GM21423 (cell line): ENCODE measurements around the gene PHACTR3.

ENCODE experiments used
- ATAC-seq: cut with Tn5 transposase; IDR thresholded peaks from one replicate; pipeline ENCODE4 v1.9.1; 2021; ENCODE audit warnings: mild to moderate bottlenecking, moderate library complexity; ENCODE audit not compliant: unreplicated experiment

Gene PHACTR3

DNA sequence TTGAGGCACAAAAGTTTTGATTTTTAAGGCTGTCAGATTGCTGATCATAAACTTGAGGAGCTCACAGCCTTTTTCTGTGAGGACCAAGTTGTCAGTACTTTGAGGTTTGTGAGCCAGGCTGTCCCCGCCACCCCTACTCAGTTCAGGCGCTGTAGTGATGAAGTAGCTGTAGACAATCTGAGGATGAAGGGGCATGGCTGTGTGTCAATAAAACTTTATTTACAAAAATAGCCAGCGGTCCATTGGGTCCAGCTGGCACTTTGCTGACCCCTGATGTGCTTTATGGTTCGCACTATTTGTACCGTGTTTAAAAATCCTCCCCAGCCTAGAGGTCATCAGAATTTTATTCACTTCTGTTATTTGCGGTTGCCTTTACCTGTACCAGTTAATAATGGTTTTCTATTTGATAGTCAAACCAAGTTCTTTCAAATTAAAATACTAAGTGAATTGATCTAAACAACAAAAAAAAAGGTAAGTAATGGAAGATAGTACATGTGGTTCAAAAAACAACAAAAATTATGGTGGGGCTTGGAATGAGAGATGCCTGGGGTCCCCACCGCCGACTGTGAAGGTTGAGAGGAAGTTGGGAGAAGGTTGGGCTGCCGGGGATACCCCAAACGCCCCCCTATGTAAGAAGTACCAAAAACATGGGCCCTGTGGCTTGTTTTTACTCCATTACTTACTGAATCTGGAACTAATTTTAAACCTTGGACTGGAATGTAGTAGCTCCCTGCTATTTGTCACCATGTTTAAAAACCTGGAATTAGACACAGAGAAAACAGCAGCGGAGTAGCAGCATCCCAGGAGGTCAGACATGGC, 205.5 kb downstream of the PHACTR3 start:
- no peak for ATAC-seq

DNA sequence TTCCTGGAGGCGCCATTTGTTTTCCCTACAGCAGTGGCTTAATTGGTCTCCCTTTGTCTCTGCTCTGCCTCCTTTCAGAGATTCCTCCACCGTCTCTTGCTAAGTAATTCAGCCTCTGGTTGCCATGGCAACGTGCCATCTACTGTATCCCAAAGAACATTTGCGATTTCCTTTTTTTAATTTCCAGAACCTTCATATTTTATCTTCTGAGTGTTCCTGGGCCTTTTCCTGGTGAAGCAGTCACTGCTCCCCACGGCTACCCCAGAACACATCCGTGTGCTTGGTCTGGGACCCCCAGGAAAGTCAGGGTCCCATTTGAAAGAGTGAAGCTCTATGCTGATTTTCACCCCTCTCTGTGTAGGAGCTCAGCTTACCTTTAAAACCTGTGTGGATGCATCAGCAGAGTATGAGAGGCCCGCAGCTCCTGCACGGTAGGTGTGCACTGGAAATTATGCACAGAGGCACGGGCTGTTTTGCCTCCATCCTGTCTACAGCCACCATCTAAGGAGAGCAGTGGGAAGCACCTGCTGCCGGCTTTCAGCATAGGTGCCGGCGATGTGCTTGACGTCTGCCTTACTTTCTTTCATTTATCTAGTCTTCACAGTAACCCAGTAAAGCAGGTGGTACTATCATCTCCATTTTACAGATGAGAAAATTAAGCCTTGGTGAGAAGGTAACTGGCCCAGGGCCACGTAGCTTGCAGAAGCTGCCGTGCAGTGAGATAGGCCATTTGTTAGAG, 206.3 kb downstream of the PHACTR3 start:
- ATAC-seq = no peak

DNA sequence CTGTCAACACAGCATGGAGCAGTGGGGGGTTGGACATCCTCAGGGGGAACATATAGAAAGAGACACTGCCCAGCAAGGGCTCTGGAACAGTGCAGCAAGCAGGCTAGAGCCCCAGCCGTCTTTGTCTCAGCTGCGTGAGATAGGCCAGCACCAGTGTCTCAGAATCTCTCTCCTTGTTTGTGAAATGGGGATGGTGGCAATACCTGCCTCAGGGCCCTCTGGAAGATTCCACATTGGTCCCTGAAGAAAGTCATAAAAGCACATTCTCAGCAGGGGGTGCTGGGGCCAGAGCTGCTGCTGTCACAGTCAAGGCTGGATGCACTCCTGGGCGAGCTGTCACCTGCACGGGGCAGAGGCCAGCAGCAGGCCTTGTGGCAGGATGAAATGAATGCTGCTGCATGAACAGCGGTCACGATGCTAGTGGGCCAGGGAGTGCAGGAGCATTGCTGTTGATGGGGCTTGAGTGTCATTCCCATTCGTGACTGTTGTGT, 207.4 kb downstream of the PHACTR3 start:
- no peak for ATAC-seq

DNA sequence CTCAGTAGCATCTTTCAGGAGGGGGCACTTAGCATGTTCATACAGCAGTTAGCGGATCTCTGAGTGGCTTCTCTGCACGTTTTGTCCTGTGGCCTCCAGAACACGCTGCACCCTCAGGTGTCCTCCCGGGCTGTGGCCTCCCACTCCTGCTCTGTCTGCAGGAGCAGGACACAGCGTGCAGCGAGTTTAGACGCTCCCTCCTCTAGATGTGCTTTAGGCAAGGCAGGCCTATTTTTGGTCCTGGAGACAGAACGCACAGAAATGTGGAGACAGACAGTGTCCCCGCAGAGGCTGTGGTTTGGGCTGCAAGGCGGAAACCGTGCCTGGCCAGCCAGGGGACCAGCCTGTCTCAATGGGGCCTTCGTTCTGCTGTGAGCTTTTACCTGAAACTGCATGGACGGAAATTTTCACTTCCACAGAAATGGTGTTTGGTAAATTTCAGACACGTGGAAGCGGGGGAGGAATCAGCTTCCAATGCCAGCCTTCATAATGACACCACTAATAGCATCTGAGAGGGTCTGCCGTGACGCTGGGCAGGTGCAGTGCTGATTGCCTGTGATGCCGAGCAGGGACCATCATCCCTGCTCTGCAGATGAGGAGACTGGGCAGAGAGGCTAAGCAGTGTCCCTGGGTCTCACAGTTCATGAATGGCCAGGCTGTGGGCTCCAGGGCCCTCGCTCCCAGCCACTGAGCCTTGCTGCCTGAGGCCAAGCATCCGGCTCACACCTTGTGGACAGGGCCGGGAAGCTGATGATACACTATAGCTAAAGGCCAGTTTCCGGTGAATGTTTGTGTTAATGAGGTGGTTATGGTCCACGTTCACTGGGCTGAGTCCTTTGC, 208.2 kb downstream of the PHACTR3 start:
- ATAC-seq = no peak

DNA sequence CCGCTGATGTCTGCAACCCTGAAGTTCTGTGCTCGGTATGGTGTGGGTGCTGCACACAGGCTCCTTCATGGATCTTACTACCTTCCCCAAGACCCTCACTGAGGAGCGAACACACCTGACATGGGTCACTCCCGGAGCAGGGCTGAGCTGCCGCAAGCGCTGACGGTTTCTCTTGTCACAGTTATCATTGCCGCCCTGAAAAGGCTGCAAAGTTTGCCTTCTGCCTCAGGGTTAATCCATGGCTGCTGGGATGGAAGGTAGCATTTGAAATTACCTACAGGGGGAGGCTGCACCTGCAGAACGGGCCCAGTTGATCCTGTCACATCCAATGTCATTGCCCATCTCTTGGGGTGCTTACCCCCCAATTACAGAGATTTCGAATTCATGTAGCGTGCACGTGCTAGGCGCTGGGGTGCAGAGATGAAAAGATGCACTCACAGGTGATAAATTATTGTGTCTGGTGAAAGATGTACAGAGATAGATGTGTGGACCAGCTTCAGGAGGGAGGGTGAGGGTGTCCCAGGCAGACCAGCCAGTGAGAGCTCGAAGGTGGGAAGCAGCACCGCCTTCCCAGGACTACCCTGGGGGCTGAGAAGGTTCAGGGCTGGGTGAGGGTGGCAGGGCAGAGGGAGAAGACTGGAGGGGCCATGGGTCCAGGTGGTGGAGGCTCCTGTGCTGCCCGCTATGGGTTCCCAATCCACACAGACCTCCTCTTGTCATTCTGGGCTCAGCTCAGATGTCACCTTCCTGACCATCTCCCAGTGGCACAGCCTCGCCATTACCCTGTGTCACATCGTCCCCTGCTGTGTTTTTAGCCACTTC, 209.0 kb downstream of the PHACTR3 start:
- ATAC-seq = no peak

DNA sequence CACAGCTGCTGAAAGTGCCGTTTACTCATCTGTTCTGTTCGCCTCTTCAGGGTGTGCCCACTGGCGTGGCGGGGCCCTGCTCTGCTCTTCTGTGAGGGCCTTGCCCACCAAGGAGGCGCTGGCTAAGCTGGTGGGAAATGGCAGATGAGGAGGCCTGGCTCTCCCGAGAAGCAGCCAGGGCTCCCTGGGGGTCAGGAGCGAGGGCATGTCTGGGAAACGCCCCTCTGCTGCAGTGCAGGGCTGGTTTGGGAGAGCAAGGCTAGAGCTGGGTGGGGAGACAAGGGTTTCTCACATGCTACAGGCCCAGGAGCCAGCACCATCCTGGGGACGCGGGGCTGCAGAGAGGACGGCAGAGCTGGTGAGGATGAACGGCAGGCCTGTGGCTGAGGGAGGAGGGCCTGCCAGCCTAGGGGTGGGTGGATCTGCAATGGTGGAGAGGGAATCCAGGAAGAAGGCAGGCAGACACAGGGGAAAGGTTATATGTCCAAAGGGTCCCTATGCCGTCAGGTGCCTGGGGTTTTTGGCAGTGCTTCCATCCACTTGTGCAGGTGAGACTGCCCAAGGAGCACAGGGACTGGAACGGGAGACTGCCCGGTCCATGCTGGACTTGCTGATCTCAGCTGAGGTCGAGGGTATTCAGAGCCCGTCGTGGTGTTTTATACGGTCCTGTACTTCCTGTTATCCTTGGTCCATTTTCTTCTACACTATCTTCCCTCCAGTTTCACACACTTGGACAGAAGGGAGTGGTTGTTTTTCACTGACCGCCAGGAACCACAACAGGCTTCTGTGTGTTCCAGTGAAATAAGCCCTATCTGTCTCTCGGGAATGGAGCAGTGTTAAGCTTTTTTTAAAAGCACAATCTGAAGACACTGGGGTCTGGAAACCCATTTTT, 209.9 kb downstream of the PHACTR3 start:
- no peak for ATAC-seq

DNA sequence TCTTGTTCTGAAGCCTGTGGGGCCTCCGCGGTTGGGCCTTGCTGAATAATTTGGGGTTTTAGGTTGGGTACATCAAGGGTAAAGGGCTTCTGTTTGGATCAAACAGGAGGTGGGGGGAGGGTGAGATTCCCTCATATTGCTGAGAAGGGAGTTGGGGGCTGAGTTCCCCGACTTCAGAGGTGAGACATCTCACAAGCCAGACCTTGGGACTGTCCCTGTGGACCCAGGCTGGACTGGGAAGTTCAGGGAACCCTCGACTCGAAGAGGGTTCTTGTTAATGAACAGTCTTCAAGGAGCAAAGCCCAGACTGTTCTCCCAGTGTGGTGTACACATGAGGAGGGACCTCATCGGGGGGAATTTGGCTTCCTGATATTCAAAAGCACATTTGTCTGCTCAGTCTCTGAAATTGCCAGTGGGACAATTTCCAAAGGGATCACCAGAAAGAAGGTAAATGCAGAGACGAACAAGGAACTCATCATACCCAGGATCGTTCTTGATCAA, 210.6 kb downstream of the PHACTR3 start:
- ATAC-seq = no peak

DNA sequence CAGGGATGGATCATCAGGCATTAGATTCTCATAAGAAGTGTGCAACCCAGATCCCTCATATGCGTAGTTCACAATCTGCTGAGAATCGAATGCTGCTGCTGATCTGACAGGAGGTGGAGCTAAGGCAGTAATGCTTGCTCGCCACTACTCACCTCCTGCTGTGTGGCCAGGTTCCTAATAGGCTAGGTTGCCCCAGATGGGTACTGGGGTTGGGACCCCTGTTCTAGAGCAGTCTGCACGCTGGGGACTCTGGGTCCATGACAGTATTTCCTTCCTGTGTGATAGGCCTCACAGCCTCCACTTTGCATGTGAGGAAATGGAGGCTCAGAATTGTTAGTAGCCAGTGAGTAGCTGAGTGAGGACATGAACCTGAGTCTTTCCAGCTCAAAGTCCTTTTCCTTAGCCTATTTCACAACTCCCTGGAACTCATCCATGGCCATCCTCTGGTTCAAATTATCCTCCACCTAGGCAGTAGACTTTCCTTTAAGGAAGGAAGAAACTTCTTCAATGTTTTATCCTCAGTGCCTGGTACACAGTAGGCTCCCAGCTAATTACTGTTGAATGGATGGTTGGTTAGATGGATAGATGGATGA, 211.9 kb downstream of the PHACTR3 start:
- ATAC-seq = no peak

DNA sequence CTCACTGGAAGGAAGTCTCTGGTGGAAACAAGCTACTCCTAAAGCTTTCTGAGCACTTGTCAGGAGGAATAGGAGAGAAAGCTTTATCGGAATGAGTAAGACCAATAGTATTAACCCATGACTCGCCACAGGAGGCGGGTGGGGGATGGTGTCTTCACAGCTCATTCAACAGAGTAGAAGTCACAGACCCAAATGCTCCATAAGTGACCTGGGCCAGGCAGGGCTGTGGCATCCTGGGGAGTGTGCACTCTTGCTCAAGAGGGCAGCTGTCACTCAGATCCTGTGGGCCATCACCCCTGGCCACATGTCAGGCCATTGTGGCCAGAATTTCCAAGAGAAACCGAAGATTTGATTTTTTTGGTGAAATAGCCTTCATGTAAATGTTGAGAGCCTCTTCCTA, 213.1 kb downstream of the PHACTR3 start:
- no peak for ATAC-seq

DNA sequence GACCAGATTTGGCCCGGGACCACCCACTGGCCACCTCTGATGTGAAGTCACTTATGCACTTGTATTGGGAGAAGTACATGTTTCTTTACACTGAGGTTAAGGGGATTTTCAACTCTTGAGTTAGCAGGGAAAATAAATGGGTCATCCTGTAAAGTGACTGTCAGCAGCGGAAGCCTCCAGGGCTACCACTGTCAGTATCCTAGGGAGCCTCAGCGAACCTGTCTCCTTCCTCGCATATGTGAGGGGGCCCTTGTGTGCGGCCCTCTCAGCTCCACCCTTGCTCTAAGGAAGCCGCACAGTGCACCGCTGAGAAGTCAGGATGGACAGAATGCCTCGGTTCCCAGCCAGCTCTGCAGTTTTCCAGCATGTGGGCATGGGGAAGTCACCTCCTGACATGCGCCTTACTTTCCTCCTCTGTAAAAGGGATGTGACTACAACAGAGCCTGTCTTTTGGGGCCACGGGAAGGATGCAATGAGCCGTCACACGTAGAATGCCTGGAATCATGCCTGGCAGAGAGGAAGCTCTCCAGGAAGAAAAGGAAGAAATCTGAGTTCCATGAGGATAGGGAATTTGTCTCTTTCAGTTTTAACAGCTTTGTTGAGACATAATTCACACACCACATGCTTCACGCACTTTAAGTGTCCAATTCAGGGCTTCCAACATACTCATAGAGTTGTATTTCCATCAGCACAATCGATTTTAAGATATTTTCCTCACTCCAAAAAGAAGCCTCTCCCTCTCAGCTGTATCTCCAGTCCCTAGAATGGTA, 213.7 kb downstream of the PHACTR3 start:
- ATAC-seq = no peak

DNA sequence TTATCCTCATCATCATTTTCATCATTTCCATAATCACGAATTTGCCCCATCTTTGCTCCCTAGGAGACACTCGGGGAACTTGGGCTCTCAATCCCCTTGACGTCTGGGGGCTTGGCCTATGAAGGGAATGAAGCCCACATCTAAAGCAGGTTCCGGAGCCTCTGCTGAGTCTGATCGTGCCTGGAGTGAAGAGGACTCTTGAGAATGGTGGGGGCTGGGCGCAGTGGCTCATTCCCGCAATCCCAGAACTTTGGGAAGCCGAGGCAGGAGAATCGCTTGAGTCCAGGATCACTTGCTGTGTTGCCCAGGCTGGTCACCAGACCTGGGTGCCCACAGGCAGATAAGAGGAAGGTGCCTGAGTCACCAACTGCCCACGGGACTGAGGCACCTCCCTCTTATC, 214.6 kb downstream of the PHACTR3 start:
- no peak for ATAC-seq

DNA sequence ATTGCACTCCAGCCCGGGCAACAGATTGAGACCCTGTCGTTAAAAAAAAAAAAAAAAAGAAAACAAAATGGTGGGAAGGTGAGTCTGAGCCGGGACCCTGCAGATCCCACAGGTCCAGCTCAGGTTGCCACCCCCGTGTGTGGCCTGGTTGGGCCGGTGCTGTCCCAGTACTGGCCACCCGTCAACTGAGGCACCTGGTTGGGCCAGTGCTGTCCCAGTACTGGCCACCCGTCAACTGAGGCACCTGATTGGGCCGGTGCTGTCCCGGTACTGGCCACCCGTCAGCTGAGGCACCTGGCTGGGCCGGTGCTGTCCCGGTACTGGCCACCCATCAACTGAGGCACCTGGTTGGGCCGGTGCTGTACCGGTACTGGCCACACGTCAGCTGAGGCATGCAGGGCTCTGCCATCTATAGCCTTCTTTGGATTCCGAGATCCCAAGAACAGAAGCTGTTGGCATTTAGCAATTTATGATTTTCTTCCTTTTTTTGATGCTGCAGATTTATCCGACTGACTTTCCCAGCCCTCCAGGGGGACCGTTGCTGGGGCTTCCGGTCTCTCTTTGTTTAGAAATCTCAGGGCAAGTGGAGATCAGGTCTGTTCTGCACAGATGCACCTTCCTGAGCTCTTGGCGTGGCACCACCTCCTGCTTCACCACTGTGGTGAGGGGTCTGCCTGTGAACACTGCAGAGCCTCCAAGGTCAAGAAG, 215.3 kb downstream of the PHACTR3 start:
- ATAC-seq = no peak

DNA sequence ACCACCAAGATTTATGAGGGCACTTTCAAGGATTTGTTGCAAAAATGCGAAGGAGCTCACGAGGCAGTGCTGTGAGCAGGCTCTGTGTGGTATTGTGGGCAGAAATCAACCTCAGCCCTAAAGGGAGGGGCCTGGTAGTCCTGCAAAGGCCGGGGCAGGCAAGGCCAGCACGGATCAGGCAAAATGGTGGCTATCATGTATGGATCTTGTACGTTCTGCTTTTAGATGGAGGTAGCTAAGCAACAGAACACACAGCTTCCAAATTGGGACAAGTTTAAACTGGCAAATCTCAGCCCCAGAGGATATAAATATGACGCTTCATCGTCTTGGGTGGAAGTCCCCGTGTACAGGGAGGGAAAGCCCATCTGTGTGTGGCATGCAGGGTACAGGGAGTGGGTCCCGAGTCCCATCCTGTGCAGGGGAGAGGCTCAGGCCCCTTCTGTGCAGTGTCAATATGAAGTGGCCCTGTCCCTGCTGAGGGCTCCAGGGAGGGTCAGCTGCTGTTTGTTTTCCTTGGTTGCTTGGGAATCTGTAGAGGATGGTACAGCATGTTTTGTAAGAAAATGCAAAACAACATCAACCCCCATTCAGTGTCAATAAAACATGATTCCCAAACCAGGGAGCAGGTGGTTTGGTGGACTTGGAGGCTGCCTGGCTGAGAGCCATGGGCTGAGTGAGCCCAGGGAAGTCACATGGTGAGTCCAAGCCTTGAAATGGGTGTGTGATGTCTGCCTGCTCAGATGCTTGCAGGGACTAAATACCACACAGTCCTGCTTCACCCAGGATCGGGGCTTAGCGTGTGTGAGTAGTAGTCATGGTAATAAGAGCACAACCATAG, 216.1 kb downstream of the PHACTR3 start:
- no peak for ATAC-seq

DNA sequence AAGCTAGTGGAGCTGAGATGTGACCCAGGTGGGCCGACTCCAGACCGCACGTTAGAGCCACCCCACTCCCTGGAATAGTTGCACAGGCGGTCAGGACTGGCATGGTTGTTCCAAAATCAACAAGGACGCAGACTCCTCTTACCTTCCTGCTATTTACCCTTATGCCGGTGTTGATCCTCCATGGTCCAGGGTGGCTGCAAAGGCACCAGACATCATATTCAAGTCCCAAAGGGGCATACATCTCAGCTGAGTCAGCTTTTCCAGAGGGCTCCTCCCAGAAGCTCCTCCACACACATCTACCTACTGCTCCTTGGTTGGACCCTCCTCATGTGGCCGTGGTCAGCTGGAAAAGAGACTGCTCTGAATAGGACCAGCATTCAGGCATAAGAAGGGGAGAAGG, 216.9 kb downstream of the PHACTR3 start:
- no peak for ATAC-seq

DNA sequence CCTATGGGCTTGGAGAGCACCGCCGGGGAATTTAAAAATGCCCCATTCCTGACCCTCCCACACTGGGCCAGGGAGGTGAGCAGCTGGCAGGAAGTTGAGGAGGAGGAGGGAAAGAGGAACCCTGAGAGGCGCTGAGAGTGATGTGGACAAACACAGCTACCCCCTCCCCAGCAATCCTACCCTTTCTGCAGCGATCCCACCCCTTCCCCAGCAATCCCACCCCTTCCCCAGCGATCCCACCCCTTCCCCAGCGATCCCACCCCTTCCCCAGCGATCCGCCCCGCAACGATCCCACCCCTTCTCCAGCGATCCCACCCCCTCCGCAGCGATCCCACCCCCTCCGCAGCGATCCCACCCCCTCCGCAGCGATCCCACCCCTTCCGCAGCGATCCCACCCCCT, 217.4 kb downstream of the PHACTR3 start:
- no peak for ATAC-seq

DNA sequence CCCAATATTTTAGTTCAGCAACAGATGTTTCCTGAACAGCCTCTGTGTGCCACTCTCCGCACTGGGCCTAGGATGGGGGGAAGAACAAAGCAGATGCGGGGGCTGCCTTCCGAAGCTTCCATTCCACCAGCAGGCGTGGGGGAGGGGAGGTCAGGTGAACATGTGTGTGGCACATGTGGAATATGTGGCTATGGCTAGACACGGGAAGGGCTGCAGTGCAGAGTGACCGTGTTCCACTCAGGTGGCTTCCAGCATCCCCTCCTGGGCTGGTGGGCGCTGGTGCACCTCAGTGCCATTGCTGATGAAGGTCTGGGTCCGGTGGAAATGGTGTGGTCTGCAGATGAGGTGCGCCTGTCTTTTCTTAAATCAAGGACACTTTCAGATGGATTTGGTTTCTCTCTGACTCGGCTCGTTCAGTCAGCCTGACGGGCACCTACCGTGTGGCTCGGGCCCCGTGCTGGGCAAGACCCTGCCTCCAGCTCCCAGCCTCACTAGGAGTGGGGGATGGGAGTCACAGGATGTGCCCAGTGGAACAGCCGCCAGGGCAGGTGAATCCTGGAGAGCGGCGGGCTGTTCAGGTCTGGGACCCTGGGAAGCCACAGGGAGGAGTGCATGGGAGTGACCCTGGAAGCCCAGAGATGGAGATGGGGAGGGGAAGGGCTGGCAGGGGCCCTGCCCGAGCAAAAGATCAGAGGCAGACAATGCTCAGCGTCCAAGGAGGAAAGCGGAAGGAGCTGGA, 218.1 kb downstream of the PHACTR3 start:
- ATAC-seq = no peak
